Measurements from ENCODE around the gene TAS1R3. TPM values are rescaled to one million over a fixed set of nuclear protein-coding genes. Genes with fewer than 3 reads are reported as not detected.

The TAS1R3 gene
- total RNA-seq, 2 experiments from 2014 or later: 0.10 TPM; not detected in 1

DNA sequence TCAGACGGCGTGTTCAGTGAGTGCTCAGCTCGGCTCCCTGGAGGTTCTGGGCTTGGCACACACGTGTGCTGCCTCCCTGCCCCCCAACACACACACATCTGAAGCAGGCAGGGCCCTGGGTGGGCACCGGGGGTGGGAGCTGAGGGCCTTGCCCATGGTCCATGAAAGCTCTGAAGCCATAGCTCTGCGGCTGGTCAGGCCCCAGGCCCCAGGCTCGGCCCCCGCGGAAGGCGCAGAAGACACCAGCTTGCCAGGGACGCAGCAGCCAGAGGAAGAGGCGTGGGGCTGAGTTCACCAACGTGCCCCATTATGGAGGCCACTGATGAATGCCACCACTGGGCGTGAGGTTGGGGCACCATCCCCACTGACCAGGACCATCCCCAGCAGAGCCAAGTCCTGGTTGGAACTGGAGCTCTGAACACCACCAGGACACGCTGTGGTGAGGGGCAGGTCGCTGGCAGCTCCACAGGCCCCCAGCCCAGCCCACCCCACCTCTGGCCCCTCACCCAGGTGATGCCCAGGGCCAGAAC lies 39.8 kb downstream of the TAS1R3 start:
- H3K4me1 Mint-ChIP-seq (ENCODE audit: low read depth): peaks cover 18% of the 10 kb centered on the region
- no peak overlapping the region for H3K27ac Mint-ChIP-seq
- no peaks in the 10 kb centered on the region for H3K9me3 Mint-ChIP-seq
- intact Hi-C loops (cut with micrococcal nuclease): loop anchor here (10.0 kb wide), 1 partner anchor 336 kb away; no protein-coding TSS in a partner anchor
- H3K27me3 Mint-ChIP-seq: no peaks in the 10 kb centered on the region
- CTCF ChIA-PET: interaction anchor here (0.8 to 2.8 kb wide), 10 partner anchors 21 to 338 kb away, joined by 3 to 21 read pairs (median 5); partner anchors contain the start of gene CCNL2
- H3K4me3 Mint-ChIP-seq: no peak overlapping the region
- POLR2A ChIA-PET: no interaction called here
- DNase-seq: no peak
- peaks cover 6% of the 10 kb centered on the region for H3K36me3 Mint-ChIP-seq

DNA sequence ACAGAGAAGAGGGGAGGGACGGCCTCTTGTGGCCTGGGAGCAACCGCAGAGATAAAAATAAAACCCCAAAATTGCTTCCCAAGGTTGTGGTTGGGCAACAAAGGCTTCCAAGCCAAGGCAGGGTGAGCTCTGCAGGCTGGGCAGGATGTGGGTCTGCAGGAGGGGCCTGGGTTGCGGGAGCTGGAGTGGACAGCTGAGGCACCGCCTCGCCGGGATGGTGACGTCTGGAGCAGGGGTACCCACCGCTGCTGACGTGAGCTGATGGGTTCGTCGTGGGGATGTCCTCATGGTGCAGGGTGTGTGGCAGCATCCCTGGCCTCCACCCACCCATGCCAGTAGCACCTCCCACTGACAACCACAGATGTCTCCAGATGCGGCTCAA lies 40.3 kb downstream of the TAS1R3 start:
- ChIA-PET CTCF (interaction anchor here (0.7 to 2.8 kb wide), 19 partner anchors 9 to 404 kb away, joined by 3 to 21 read pairs (median 4); partner anchors contain the start of gene CCNL2), POLR2A (interaction anchor here (1.3 kb wide), 1 partner anchor 28 kb away, joined by 3 read pairs; the partner anchor contains the start of gene CCNL2)
- peaks cover 6% of the 10 kb centered on the region for H3K36me3 Mint-ChIP-seq
- no peaks in the 10 kb centered on the region for H3K27me3 Mint-ChIP-seq
- intact Hi-C loops (cut with micrococcal nuclease): loop anchor here (10.0 kb wide), 1 partner anchor 337 kb away; no protein-coding TSS in a partner anchor
- H3K4me3 Mint-ChIP-seq: no peak overlapping the region
- H3K27ac Mint-ChIP-seq: peak overlapping the region; percentile 33
- no peaks in the 10 kb centered on the region for H3K9me3 Mint-ChIP-seq
- peak; percentile 62 for DNase-seq
- H3K4me1 Mint-ChIP-seq (ENCODE audit: low read depth): peaks cover 18% of the 10 kb centered on the region

DNA sequence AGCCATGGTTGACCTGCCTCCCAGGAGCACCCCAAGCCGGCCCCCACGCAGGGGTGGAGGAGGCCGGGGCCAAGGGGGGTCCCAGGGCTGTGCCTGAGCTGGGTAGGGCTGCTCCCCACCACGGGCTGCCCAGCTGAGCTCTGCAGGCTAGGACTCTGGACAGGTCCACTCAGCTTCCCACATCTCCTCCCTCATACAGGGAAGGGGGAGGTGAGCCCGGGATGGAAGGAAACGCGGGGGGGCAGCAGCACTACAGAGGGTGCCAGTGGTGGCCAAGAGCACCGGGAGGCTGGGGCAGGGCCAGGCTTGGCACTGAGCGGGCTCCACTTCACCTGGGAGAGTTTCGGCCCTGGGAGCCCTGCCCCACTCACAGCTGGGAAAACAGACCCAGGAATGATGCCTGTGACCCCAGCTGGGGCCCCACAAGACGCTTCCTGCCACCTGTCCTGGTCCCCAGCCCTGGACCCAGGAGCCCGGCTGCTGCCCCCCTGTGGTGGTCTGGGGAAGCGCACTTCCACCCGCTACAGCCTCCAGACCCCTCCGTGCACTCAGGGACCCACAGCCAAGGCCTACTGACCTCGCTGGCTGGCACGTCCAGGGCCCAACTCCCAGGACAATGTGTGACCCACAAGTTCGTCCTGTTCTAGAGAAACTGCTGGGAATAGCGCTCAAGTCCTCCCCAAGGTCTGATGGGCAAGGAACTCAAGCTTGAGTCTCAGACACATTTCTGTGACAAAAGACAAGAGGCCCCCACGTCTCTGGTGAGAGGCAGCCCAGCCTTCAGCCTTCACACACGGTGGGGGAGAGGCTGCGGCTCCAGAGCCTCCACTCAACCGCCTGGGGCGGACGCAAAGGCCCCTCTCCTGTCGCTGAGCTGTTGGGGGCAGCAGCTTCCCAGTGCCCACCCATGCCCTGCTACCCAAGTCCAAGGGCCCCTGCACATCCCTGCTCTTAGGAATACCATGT lies 40.9 kb downstream of the TAS1R3 start:
- Mint-ChIP-seq H3K9me3 (no peaks in the 10 kb centered on the region), H3K4me3 (peak overlapping the region; percentile 32), H3K4me1 (ENCODE audit: low read depth) (peaks cover 18% of the 10 kb centered on the region), H3K27me3 (no peaks in the 10 kb centered on the region), H3K36me3 (peaks cover 6% of the 10 kb centered on the region), H3K27ac (no peak overlapping the region)
- DNase-seq: peak; percentile 88
- intact Hi-C loops (cut with micrococcal nuclease): loop anchor here (10.0 kb wide), 1 partner anchor 337 kb away; no protein-coding TSS in a partner anchor
- ChIA-PET CTCF (interaction anchor here (0.7 to 2.8 kb wide), 21 partner anchors 9 to 405 kb away, joined by 3 to 21 read pairs (median 5); partner anchors contain the start of gene CCNL2), POLR2A (interaction anchor here (1.3 kb wide), 1 partner anchor 27 kb away, joined by 3 read pairs; the partner anchor contains the start of gene CCNL2)

DNA sequence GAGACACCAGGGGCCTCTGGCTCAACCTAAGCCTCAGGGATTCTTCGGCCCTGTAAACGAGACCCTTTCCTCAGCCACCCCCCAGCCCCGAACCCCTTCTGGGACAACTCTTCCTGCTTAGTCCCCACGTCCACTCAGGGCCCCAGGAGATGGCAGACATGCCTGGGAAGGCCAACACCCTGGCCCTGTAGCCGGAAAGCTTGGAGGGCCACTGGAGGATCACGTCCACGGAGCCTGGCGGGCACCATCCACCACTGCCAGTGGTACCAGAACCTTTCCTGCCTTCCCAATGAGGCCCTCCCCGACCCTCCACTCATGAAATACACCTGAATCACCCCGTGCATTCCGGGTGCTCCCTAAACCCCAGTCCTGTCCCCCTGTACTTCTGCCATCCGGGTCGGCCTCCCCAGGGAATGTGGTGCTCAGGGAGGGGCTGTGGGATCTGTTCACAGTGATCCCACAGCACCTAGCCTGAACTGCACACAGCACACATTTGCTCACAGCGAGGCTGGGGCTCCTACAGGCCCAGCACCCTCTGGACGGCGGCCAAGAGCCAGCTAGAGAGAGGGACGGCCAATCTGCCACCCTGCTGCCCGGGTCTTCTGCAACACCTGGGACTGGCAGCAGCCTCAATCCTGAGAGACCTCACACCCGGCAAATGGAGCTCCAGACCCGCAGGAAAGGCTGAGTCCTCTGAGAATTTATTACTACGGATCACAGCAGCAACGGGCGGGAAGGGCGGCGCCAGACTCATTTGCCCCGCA lies 42.2 kb downstream of the TAS1R3 start:
- Mint-ChIP-seq H3K4me3 (peak overlapping the region; percentile 87), H3K9me3 (no peaks in the 10 kb centered on the region), H3K36me3 (peaks cover 6% of the 10 kb centered on the region), H3K27me3 (no peaks in the 10 kb centered on the region), H3K27ac (no peak overlapping the region), H3K4me1 (ENCODE audit: low read depth) (peaks cover 18% of the 10 kb centered on the region)
- ChIA-PET POLR2A (no interaction called here), CTCF (interaction anchor here (1.2 to 2.8 kb wide), 9 partner anchors 11 to 388 kb away, joined by 4 to 21 read pairs (median 6); partner anchors contain the start of gene CCNL2)
- intact Hi-C loops (cut with micrococcal nuclease): loop anchor here (10.0 kb wide), 1 partner anchor 338 kb away; no protein-coding TSS in a partner anchor
- no peak for DNase-seq

DNA sequence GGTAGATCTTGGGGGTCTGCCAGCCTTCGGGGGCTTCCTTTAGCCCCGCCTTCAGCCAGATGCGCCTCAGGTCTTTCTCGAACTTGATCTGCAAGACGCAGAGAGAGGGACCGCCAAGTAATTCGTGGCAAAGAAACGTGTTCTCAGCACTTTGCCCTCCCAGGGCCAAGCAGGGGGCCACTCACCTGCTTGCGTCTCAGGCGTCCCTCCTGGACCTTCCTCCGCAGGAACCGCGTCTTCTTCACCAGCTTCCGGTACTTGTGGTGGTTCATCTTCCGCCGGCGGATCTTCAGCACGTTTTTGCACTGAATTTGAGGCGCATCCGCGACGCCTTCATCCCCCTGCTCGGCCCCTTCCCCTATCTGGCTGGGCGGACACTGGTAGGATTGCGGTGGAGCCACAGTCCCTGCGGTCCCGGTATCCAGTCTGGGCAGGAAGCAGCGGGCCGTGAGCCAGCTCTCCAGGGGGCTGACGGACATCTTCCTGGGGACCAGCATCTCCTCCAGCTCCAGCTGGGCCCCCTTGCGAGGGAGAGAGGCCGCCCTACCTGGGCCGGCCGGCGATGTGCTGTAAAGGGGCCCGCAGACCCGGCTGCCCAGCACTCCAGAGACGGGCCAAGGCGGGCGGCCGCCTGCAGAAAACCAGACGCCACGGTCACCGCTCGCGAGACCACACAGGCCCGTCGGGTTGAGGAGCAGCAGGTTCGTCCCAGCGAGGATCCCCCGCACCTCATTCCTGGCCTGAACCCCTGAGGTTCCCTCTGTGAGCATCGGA lies 42.9 kb downstream of the TAS1R3 start:
- Mint-ChIP-seq H3K27ac (peak overlapping the region; percentile 51), H3K36me3 (peaks cover 6% of the 10 kb centered on the region), H3K4me1 (ENCODE audit: low read depth) (peaks cover 18% of the 10 kb centered on the region), H3K4me3 (peak overlapping the region; percentile 87), H3K9me3 (no peaks in the 10 kb centered on the region), H3K27me3 (no peaks in the 10 kb centered on the region)
- intact Hi-C loops (cut with micrococcal nuclease): loop anchor here (2.0 to 10.0 kb wide), 2 partner anchors 33 to 339 kb away; partner anchors contain the start of gene MRPL20
- no peak for DNase-seq
- POLR2A ChIA-PET: interaction anchor here (2.1 kb wide), 1 partner anchor 26 kb away, joined by 16 read pairs; the partner anchor contains the start of gene CCNL2
- CTCF ChIA-PET: interaction anchor here (1.5 to 2.5 kb wide), 4 partner anchors 25 to 252 kb away, joined by 4 to 20 read pairs (median 6); partner anchors contain the start of gene CCNL2

DNA sequence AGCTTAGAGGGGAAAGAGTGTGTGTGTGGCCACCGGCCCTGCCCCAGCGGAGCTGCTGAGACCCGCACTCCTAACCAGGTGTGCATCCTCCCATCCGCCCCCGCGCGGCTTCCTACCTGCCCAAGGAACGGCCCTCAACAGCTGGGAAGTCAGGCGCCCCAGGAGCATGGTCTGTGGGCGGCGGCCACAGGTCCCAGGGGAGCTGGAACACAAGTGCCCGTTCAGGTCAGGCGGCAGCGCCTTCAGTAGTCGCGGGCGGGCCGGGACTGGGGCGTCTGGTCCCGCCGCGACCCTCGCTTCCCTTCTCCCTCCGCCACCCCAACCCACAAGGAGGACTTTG lies 43.5 kb downstream of the TAS1R3 start:
- no peaks in the 10 kb centered on the region for H3K9me3 Mint-ChIP-seq
- no peaks in the 10 kb centered on the region for H3K27me3 Mint-ChIP-seq
- H3K27ac Mint-ChIP-seq: peak overlapping the region; percentile 51
- peaks cover 18% of the 10 kb centered on the region for H3K4me1 Mint-ChIP-seq (ENCODE audit: low read depth)
- POLR2A ChIA-PET: interaction anchor here (0.7 to 2.1 kb wide), 3 partner anchors 21 to 49 kb away, joined by 3 to 16 read pairs (median 6); partner anchors contain the start of gene CCNL2
- peaks cover 6% of the 10 kb centered on the region for H3K36me3 Mint-ChIP-seq
- H3K4me3 Mint-ChIP-seq: peak overlapping the region; percentile 87
- intact Hi-C loops (cut with micrococcal nuclease): loop anchor here (2.0 to 10.0 kb wide), 2 partner anchors 32 to 340 kb away; partner anchors contain the start of gene MRPL20
- DNase-seq: no peak
- CTCF ChIA-PET: interaction anchor here (1.2 to 2.5 kb wide), 5 partner anchors 23 to 253 kb away, joined by 3 to 20 read pairs (median 4); partner anchors contain the start of gene CCNL2

DNA sequence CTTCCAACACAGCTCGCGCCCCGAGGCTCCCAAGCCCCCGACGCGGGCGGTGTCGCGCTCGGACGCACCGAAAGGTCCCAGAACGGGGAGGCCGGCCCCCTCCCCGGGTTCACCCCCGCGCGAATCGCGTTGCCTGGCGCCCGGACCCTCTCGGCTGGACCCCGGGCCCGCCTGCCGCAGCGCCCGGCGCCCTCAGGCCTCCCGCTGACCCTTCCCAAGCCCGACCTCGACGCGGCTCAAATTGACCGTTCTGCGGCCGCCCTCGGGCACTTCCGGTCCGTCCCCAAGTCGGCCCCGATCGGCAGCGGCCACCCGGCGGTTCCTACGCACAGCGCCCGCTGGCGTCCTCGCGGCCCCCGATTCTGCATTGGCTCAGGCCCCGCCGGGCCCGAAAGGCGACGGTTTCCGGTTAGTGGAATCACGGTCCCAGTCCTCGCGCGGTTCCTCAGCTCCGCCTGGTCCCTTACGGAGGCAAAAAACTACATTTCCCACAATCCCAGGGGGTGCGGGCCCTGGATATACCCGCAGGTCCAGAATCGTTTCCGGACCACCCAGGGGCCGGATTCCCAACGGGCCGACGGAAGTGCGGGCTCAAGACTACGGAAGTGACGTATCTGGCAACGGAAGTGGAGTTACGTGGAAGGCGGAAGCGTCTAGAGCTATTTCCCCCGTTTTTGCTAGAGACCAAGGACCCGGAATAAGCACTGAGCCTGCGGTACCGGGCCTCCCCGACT lies 44.0 kb downstream of the TAS1R3 start, which contains the start of gene AURKAIP1:
AURKAIP1 (minus strand) TSS at position 279 of the 734 bp plus-strand sequence. CDS start 451 bp downstream, outside the sequence.
- intact Hi-C loops (cut with micrococcal nuclease): loop anchor here (1.0 to 10.0 kb wide), 7 partner anchors 24 to 340 kb away; partner anchors contain the start of genes ACAP3, C1orf159, CCNL2 and DVL1

DNA sequence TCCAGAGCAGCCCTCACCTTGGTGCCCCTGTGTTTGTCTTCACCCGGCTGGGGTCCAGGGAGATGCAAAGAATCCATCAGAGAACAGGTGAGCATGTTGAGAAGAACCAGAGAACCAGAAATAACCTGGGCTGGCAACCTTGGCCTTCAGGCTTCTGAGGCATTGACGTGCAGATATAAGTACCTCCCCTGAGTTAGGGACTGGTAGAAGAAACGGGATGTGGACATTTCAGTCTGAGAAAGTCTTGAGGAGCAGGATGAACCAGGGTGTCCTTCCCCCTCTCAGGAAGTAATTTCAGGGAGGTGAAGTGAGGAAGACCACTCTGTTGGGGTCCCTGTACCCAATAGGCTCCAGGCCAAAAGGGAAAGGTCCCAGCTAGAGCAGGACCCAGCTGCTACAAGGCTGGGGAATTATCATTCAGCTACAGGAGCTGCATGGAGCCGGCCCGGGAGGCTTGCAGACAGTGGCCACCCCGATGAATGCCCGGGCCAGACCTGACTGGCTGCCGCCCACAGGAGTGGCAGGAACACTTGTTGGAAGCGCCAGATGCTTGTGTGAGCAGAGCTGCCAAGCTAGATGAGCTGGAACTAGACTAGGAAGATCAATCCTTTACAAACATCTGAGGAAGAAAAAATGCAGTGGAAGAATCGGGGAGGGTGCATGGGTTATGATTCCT lies 45.6 kb downstream of the TAS1R3 start:
- intact Hi-C loops (cut with micrococcal nuclease): loop anchor here (5.0 to 10.0 kb wide), 2 partner anchors 69 to 342 kb away; partner anchors contain the start of genes ACAP3 and PUSL1

More for the DNA sequence above, 44.0 kb downstream of the TAS1R3 start, which contains the start of gene AURKAIP1:
- Mint-ChIP-seq H3K4me1 (ENCODE audit: low read depth) (peaks cover 18% of the 10 kb centered on the region), H3K36me3 (peaks cover 6% of the 10 kb centered on the region), H3K9me3 (no peaks in the 10 kb centered on the region), H3K4me3 (peak within 1 kb of the TSS; percentile 87), H3K27me3 (no peaks in the 10 kb centered on the region), H3K27ac (peak within 1 kb of the TSS; percentile 90)
- DNase-seq: peak; percentile 98
- ChIA-PET POLR2A (interaction anchor here (0.7 to 2.1 kb wide), 5 partner anchors 21 to 311 kb away, joined by 3 to 16 read pairs (median 3); partner anchors contain the start of genes CCNL2 and MRPL20), CTCF (interaction anchor here (0.7 to 2.5 kb wide), 8 partner anchors 23 to 89 kb away, joined by 3 to 20 read pairs (median 4); partner anchors contain the start of genes CCNL2 and MRPL20)

DNA sequence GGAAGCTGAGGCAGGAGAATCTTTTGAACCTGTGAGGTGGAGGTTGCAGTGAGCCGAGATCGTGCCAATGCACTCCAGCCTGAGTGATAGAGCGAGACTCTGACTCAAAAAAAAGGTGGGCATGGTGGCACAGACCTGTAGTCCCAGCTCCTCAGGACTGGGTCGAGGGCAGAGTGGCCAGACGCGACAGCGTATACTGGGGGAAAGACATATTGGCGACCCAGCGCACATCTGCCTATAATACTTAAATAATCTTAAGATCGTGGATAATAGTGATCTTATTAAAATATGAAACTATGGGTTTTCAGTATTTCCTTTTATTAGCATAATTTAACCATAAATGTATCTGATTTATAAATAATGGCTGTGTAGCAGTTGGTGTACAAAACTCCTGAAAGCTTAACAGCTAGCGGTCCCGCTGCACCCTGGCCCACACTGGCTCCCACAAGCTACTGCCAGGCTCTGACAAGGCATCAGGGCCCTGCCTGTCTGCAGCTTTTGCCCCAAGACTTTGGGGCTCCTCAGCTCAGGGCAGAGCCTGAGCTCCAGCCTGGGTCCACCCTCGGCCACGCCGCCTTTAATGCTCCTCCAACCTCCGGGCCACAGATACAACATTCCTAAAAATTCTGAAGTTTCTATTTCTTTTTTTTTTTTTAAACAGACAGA lies 46.6 kb downstream of the TAS1R3 start:
- intact Hi-C loops (cut with micrococcal nuclease): loop anchor here (5.0 to 10.0 kb wide), 2 partner anchors 70 to 343 kb away; partner anchors contain the start of genes ACAP3 and PUSL1
- CTCF ChIA-PET: no interaction called here
- POLR2A ChIA-PET: interaction anchor here (0.7 kb wide), 1 partner anchor 122 kb away, joined by 3 read pairs; no protein-coding TSS in a partner anchor
- no peaks in the 10 kb centered on the region for H3K9me3 Mint-ChIP-seq
- H3K4me1 Mint-ChIP-seq (ENCODE audit: low read depth): peaks cover 13% of the 10 kb centered on the region
- H3K27me3 Mint-ChIP-seq: no peaks in the 10 kb centered on the region
- peaks cover 6% of the 10 kb centered on the region for H3K36me3 Mint-ChIP-seq
- DNase-seq: no peak
- H3K27ac Mint-ChIP-seq: no peak overlapping the region
- H3K4me3 Mint-ChIP-seq: no peak overlapping the region

More for the DNA sequence above, 45.6 kb downstream of the TAS1R3 start:
- Mint-ChIP-seq H3K4me1 (ENCODE audit: low read depth) (peaks cover 16% of the 10 kb centered on the region), H3K36me3 (peaks cover 6% of the 10 kb centered on the region), H3K27me3 (no peaks in the 10 kb centered on the region), H3K27ac (no peak overlapping the region), H3K4me3 (peak overlapping the region; percentile 87), H3K9me3 (no peaks in the 10 kb centered on the region)
- no peak for DNase-seq
- ChIA-PET POLR2A (interaction anchor here (2.1 kb wide), 1 partner anchor 23 kb away, joined by 16 read pairs; the partner anchor contains the start of gene CCNL2), CTCF (interaction anchor here (0.7 to 2.5 kb wide), 3 partner anchors 22 to 157 kb away, joined by 3 to 20 read pairs (median 5); partner anchors contain the start of genes CCNL2 and MRPL20)
